ENCODE data around the gene PRRC2B.
"Not testable (repeated sequence)": the region's sequence is repeated elsewhere in the genome, so short reads cannot be mapped to it uniquely, and the experiment has no call there.

Gene PRRC2B

DNA sequence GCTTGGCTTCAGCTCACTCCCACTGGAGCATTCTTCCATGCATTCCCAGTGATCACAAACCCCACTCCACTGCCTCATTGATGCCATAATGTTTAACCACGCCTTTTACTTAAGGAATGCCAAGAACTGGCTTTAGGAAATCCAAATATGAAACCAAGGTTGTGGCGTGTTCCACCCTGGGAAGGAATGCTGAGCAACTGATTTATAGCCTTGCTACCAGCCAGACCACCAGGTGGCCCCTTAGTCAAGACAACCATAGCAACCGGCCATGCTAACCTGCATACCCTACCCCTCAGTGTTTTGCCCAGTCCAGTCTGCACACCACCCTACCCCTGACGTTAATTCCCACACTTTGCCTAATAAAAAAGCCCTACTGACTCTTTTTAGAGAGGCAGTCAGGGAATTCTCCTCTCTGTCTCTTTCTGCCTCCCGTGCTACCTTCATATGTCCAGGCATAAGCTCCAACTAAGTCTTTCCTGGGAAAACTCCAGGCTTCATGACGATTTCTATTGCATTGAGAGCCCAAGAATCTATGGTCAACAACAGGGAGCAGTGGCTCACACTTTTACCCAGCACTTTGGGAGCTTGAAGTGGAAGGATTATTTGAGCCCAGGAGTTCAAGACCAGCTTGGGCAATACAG lies 27.0 kb upstream of the PRRC2B start:
- DNase-seq (ENCODE audit: low spot score in 2 of 2) (no peak), ATAC-seq (replicated peaks; ENCODE audit: extremely low read depth, poor library complexity, severe bottlenecking) (no peak)
- no peaks in the 10 kb centered on the region for H3K4me1 Mint-ChIP-seq
- no peaks in the 10 kb centered on the region for H3K36me3 Mint-ChIP-seq (ENCODE audit: insufficient read depth)
- no peak overlapping the region for H3K27ac Mint-ChIP-seq (ENCODE audit: low read depth)
- H3K4me3 Mint-ChIP-seq, result no peak overlapping the region
- H3K9me3 Mint-ChIP-seq, result no peaks in the 10 kb centered on the region
- no peaks in the 10 kb centered on the region for H3K27me3 Mint-ChIP-seq

DNA sequence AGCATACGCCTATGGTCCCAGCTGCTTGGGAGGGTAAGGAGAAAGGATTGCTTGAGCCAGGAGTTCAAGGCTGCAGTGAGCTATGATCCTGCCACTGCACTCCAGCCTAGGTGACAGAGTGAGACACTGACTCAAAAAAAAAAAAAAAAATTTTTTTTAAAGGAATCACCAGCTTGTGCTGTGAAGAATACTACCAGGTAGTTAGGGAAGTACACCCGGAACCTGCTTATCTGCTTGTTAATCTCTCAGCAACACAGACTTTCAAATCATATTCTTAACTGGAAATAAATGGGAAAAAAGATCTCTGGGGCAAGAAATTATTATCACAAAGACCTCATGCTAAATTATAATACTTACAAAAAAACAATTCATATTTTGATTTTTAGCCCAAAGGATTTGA lies 26.4 kb upstream of the PRRC2B start:
- no peaks in the 10 kb centered on the region for H3K36me3 Mint-ChIP-seq (ENCODE audit: insufficient read depth)
- peaks cover 5% of the 10 kb centered on the region for H3K4me1 Mint-ChIP-seq
- H3K27ac Mint-ChIP-seq (ENCODE audit: low read depth), result no peak overlapping the region

DNA sequence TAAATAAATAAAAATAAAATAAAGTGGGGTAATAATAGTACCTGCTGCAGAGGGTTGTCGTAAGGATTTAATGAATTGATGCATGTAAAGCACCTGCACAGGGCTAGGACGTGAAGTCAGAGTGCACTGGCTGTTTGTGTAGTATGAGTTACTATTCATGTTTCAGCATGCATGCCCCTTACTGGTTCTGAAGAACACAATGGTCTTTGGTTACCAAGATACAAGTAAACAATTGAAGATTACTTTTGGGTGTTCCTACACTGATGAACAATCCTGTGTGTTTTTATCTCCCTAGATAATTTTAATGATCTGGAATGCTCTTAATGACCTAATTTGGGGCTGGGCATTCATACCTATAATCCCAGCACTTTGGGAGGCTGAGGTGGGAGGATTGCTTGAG lies 23.2 kb upstream of the PRRC2B start:
- H3K4me1 Mint-ChIP-seq, result peaks cover 12% of the 10 kb centered on the region
- peaks cover 7% of the 10 kb centered on the region for H3K36me3 Mint-ChIP-seq (ENCODE audit: insufficient read depth)
- no peaks in the 10 kb centered on the region for H3K9me3 Mint-ChIP-seq
- ATAC-seq (replicated peaks; ENCODE audit: extremely low read depth, poor library complexity, severe bottlenecking) (no peak), DNase-seq (ENCODE audit: low spot score in 2 of 2) (no peak)
- no peak overlapping the region for H3K27ac Mint-ChIP-seq (ENCODE audit: low read depth)
- no peak overlapping the region for H3K4me3 Mint-ChIP-seq
- no peaks in the 10 kb centered on the region for H3K27me3 Mint-ChIP-seq

More for the DNA sequence above, 26.4 kb upstream of the PRRC2B start:
- ATAC-seq (replicated peaks; ENCODE audit: extremely low read depth, poor library complexity, severe bottlenecking) (no peak), DNase-seq (ENCODE audit: low spot score in 2 of 2) (no peak)
- no peaks in the 10 kb centered on the region for H3K9me3 Mint-ChIP-seq
- no peak overlapping the region for H3K4me3 Mint-ChIP-seq
- no peaks in the 10 kb centered on the region for H3K27me3 Mint-ChIP-seq

DNA sequence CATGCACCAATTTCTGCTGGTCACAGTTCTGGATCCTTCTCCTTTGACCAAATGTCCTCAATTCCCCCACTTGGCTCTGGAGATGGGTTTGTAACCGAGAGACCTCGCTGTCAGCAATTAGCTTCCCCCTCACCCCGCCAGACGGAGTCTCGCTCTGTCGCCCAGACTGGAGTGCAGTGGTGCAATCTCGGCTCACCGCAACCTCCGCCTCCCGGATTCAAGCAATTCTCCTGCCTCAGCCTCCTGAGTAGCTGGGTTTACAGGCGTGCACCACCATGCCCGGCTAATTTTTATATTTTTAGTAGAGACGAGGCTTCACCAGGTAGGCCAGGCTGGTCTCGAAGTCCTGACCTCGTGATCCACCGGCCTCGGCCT lies 21.3 kb upstream of the PRRC2B start:
- not testable (repeated sequence) for DNase-seq (ENCODE audit: low spot score in 2 of 2); ATAC-seq (replicated peaks; ENCODE audit: extremely low read depth, poor library complexity, severe bottlenecking); H3K9me3 Mint-ChIP-seq; H3K36me3 Mint-ChIP-seq (ENCODE audit: insufficient read depth); H3K27me3 Mint-ChIP-seq
- Mint-ChIP-seq H3K4me1 (peaks cover 12% of the 10 kb centered on the region), H3K4me3 (peak overlapping the region; percentile 88), H3K27ac (ENCODE audit: low read depth) (peak overlapping the region; percentile 93)

DNA sequence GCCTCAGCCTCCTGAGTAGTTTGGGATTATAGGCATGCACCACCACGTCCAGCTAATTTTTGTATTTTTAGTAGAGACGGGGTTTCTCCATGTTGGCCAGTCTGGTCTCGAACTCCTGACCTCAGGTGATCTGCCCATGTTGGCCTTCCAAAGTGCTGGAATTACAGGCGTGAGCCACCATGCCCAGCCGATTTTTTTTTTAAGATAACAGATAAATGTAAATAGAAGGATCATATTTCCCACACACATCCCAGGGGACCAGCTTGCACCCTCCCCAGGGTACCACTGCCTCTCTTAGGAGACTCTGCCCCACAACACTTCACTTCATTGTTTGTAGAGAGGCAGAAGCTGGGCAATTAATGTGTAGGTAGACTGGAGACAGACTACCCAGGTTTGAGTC lies 19.2 kb upstream of the PRRC2B start:
- H3K27ac Mint-ChIP-seq (ENCODE audit: low read depth); H3K27me3 Mint-ChIP-seq; DNase-seq (ENCODE audit: low spot score in 2 of 2); ATAC-seq (replicated peaks; ENCODE audit: extremely low read depth, poor library complexity, severe bottlenecking); H3K9me3 Mint-ChIP-seq; H3K36me3 Mint-ChIP-seq (ENCODE audit: insufficient read depth): not testable (repeated sequence)
- peak overlapping the region; percentile 88 for H3K4me3 Mint-ChIP-seq
- H3K4me1 Mint-ChIP-seq, result peaks cover 12% of the 10 kb centered on the region

DNA sequence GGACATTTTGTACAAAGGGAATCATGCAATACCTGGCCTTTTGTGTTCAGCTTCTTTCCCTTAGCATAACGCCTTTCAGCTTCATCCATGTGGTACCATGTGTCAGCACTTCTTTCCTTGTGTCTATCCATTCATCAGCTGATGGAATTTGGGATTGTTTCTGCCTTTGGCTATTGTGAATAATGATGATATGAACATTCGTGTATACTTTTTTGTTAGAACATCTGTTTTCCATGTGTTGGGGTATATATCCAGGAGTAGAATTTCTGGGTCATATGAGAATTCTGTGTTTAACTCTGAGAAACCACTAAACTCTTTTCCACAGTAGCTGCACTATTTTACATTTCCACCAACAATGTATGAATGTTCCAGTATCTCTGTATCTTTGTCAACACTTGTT lies 14.8 kb upstream of the PRRC2B start:
- ATAC-seq (replicated peaks; ENCODE audit: extremely low read depth, poor library complexity, severe bottlenecking), result no peak
- no peaks in the 10 kb centered on the region for H3K27me3 Mint-ChIP-seq
- no peak overlapping the region for H3K4me3 Mint-ChIP-seq

DNA sequence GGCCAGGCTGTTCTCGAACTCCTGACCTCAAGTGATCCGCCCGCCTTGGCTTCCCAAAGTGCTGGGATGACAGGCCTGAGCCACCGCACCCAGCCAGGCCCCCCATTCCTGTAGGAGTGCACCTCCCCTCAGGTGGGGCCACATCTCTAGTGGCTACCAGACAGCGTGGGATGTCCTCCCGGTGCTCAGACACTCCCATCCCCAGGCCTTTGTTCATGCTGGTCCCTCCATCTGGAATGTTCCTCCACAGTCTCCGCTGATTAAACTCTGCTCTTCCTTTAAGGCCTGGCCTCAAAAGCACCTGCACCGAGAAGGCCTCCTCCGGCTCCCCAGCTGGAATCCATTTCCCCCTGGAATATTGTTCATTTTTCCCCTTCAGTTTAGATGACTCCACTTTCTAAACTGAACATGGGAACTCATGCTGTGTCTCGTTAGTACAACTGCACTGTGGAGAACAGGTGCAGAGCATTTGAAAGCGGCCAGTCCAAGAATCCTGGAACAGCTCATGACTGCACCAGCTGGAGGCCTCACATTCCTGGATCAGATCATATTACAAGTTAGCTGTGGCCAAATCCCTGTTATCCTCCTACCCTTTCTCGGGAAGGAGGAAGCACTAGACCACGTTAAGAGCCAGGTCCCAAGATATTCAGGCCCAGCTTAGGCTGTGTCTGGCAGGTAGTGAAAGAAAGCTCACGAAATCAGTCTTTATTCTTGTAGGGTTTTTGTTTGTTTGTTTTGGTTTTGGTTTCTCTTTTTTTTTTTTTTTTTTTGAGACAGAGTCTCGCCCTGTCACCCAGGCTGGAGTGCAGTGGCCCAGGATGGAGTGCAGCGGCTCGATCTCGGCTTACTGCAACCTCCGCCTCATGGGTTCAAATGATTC lies 10.8 kb upstream of the PRRC2B start:
- ATAC-seq (replicated peaks; ENCODE audit: extremely low read depth, poor library complexity, severe bottlenecking) (no peak), DNase-seq (ENCODE audit: low spot score in 2 of 2) (no peak)
- H3K36me3 Mint-ChIP-seq (ENCODE audit: insufficient read depth), result no peaks in the 10 kb centered on the region
- H3K27ac Mint-ChIP-seq (ENCODE audit: low read depth), result peak overlapping the region; percentile 15
- no peak overlapping the region for H3K4me3 Mint-ChIP-seq
- no peaks in the 10 kb centered on the region for H3K4me1 Mint-ChIP-seq
- H3K27me3 Mint-ChIP-seq, result no peaks in the 10 kb centered on the region
- H3K9me3 Mint-ChIP-seq, result no peaks in the 10 kb centered on the region

More for the DNA sequence above, 14.8 kb upstream of the PRRC2B start:
- no peak for DNase-seq (ENCODE audit: low spot score in 2 of 2)
- H3K4me1 Mint-ChIP-seq, result no peaks in the 10 kb centered on the region
- no peaks in the 10 kb centered on the region for H3K36me3 Mint-ChIP-seq (ENCODE audit: insufficient read depth)
- H3K9me3 Mint-ChIP-seq, result no peaks in the 10 kb centered on the region
- H3K27ac Mint-ChIP-seq (ENCODE audit: low read depth), result no peak overlapping the region

DNA sequence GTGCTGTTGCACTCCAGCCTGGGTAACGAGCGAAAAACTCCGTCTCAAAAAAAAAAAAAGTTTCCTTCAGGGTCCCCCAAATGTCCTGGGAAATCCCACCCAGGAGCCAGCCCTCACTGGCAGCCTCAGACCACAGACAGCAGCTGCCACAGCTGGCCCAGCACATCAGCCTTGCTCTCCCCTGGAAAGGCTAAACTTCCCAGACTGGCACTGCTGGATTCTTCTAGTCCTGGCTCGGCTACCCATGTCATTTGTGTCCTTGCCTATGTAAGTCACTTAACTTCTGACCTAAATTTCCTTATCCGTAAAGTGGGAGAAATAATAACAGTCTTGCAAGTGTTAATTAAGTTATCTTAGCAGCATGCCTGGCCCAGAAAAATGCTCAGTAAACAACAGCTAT lies 8.6 kb upstream of the PRRC2B start:
- no peaks in the 10 kb centered on the region for H3K36me3 Mint-ChIP-seq (ENCODE audit: insufficient read depth)
- DNase-seq (ENCODE audit: low spot score in 2 of 2) (no peak), ATAC-seq (replicated peaks; ENCODE audit: extremely low read depth, poor library complexity, severe bottlenecking) (no peak)
- H3K4me3 Mint-ChIP-seq, result no peak overlapping the region
- peak overlapping the region; percentile 70 for H3K27ac Mint-ChIP-seq (ENCODE audit: low read depth)
- H3K4me1 Mint-ChIP-seq, result no peaks in the 10 kb centered on the region
- no peaks in the 10 kb centered on the region for H3K27me3 Mint-ChIP-seq
- H3K9me3 Mint-ChIP-seq, result no peaks in the 10 kb centered on the region

DNA sequence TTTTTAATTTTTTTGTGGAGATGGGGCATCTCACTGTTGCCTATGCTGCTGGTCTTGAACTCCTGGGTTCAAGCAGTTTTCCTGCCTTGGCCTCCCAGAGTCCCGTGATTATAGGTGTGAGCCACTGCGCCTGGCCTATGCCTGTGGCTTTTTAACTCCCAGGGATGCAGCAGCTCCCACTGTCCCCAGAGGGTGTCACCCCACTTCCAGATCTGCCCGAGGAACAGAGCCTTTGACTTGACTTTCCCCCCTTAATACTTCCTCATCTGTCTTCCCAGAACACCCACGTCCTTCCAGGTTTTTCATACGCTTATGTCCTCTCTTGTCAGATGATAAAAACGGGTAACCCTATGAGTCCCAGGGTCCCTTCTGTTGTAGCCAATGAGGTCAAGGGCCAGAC lies 7.6 kb upstream of the PRRC2B start:
- Mint-ChIP-seq H3K4me3 (no peak overlapping the region), H3K27ac (ENCODE audit: low read depth) (no peak overlapping the region), H3K36me3 (ENCODE audit: insufficient read depth) (no peaks in the 10 kb centered on the region), H3K27me3 (no peaks in the 10 kb centered on the region), H3K4me1 (no peaks in the 10 kb centered on the region), H3K9me3 (no peaks in the 10 kb centered on the region)
- DNase-seq (ENCODE audit: low spot score in 2 of 2) (no peak), ATAC-seq (replicated peaks; ENCODE audit: extremely low read depth, poor library complexity, severe bottlenecking) (no peak)

DNA sequence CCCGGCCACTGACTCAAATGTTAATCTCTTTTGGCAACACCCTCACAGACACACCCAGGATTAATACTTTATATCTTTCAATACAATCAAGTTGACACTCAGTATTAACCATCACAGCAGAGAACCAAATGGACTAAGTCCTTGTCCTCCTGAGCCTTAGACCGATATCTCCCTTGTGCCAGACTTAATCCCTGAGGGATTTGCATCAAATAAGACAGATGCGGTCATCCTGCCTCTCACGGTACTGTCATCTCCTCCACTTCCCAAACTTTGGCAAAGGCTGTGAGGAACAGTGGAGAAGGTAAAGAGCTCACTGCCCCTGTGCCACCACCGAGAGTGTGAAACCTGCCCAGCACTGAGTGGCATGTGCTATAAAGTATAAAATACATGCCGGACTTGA lies 6.5 kb upstream of the PRRC2B start:
- Mint-ChIP-seq H3K4me1 (no peaks in the 10 kb centered on the region), H3K4me3 (no peak overlapping the region), H3K9me3 (no peaks in the 10 kb centered on the region), H3K27me3 (no peaks in the 10 kb centered on the region), H3K36me3 (ENCODE audit: insufficient read depth) (no peaks in the 10 kb centered on the region), H3K27ac (ENCODE audit: low read depth) (no peak overlapping the region)
- DNase-seq (ENCODE audit: low spot score in 2 of 2) (no peak), ATAC-seq (replicated peaks; ENCODE audit: extremely low read depth, poor library complexity, severe bottlenecking) (no peak)

DNA sequence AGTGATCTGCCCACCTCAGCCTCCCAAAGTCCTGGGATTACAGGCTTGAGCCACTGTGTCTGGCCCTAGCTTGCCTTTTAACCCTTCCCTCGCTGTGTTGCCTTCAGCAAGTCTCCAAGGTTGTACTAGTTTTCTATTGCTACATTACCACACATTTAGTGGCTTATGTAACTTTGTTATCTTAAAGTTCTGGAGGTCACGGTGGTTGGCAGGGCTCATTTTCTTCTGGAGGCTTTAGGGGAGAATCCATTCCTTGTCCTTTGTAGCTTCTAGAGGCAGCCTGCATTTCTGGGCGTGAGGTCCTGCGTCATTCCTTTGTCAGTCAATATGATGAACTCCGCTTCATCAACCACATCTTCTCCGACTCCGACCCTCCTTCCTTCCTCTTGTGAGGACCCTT lies 2.9 kb upstream of the PRRC2B start:
- H3K4me3 Mint-ChIP-seq, result no peak overlapping the region
- H3K36me3 Mint-ChIP-seq (ENCODE audit: insufficient read depth), result peaks cover 16% of the 10 kb centered on the region
- H3K9me3 Mint-ChIP-seq, result no peaks in the 10 kb centered on the region
- peaks cover 23% of the 10 kb centered on the region for H3K4me1 Mint-ChIP-seq
- ATAC-seq (replicated peaks; ENCODE audit: extremely low read depth, poor library complexity, severe bottlenecking) (no peak), DNase-seq (ENCODE audit: low spot score in 2 of 2) (no peak)
- H3K27ac Mint-ChIP-seq (ENCODE audit: low read depth), result no peak overlapping the region
- H3K27me3 Mint-ChIP-seq, result no peaks in the 10 kb centered on the region

DNA sequence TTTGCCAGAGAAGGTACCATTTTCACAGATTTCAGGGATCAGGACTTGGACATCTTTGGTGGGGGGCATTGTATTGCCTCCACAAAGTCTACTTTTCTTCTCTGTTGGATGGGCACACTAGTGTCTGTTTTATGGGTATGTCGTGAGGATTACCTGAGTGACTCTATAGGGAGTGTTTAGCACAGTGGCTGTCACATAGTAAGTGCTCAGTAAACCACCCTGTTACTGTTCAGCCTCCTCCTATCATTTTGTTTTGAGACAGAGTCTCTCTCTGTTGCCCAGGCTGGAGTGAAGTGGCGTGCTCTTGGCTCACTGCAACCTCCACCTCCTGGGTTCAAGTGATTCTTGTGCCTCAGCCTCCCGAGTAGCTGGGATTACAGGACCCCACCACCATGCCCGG lies 2.4 kb upstream of the PRRC2B start:
- DNase-seq (ENCODE audit: low spot score in 2 of 2) (no peak), ATAC-seq (replicated peaks; ENCODE audit: extremely low read depth, poor library complexity, severe bottlenecking) (no peak)
- no peak overlapping the region for H3K27ac Mint-ChIP-seq (ENCODE audit: low read depth)
- no peak overlapping the region for H3K4me3 Mint-ChIP-seq
- no peaks in the 10 kb centered on the region for H3K9me3 Mint-ChIP-seq
- peaks cover 16% of the 10 kb centered on the region for H3K36me3 Mint-ChIP-seq (ENCODE audit: insufficient read depth)
- no peaks in the 10 kb centered on the region for H3K27me3 Mint-ChIP-seq
- peaks cover 27% of the 10 kb centered on the region for H3K4me1 Mint-ChIP-seq

DNA sequence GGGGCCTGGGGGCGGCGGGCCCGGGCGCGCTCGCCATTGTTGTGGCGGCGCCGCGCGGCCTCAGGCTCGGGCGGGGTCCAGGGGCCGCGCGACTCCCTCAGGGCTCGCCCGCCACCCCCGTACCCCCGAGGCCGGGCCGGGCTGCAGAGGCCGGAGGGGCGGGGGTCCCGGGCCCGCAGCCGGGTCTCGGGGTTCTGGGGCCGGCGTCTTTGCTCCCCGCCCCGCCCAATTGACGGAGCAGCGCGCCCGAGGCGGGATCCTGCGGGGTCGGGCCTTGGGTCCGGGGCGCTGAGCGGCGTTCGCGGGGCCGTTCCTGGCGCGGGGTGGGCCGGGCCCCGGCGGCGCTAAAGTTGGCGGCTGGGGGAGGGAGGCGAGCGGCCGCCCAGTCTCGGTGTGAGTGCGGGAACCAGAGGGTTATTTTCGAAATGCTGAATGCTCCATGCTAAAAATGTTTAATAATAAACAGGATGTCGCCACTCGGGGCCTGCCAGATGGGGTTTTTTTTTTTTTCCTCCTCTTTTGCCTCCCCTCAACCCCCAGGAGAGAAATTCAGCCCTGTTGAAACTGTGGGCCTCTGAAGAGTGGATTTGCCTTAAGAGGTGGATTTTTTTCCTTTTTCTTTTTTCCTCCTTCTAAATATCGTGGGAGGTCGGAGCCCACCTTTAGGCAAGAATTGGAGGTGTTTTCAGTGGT lies 724 bp downstream of the PRRC2B start:
- H3K27me3 Mint-ChIP-seq, result no peaks in the 10 kb centered on the region
- peaks cover 26% of the 10 kb centered on the region for H3K36me3 Mint-ChIP-seq (ENCODE audit: insufficient read depth)
- DNase-seq (ENCODE audit: low spot score in 2 of 2), result peak; percentile 37 to 48
- H3K4me3 Mint-ChIP-seq, result peak overlapping the region; percentile 90
- peak overlapping the region; percentile 82 for H3K27ac Mint-ChIP-seq (ENCODE audit: low read depth)
- peak; percentile 16 for ATAC-seq (replicated peaks; ENCODE audit: extremely low read depth, poor library complexity, severe bottlenecking)
- H3K9me3 Mint-ChIP-seq, result no peaks in the 10 kb centered on the region
- peaks cover 55% of the 10 kb centered on the region for H3K4me1 Mint-ChIP-seq
